ENCODE data around the gene KIF16B.
"Not testable (repeated sequence)": the region's sequence is repeated elsewhere in the genome, so short reads cannot be mapped to it uniquely, and the experiment has no call there.

The KIF16B gene

GRCh38 chr20:16573001-16573965, at the start of gene KIF16B:
Gene KIF16B (minus strand): TSS chr20:16573448. CDS start chr20:16573275, 173 bp downstream.
- DNase-seq, result peak; percentile 47

DNA sequence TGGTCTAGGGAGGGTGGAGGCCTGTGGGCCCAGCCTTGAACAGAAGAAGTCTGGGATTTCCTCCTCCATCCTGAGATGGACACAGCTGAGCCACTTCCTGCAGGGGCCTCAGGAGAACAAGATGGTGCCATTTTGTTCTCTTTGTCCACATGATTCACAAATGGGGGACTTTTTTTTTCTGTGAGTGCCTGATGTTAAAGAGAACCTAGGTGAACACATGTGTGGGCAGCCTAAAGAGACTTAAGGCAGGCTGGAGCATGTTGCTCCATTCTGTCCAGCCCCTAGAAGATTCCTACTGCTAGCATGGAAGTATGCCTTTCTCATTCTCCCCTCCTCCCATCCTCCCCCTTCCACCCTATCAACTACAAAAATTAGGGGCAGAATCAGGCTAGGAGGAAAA, 49.3 kb upstream of the KIF16B start:
- no peak for DNase-seq

DNA sequence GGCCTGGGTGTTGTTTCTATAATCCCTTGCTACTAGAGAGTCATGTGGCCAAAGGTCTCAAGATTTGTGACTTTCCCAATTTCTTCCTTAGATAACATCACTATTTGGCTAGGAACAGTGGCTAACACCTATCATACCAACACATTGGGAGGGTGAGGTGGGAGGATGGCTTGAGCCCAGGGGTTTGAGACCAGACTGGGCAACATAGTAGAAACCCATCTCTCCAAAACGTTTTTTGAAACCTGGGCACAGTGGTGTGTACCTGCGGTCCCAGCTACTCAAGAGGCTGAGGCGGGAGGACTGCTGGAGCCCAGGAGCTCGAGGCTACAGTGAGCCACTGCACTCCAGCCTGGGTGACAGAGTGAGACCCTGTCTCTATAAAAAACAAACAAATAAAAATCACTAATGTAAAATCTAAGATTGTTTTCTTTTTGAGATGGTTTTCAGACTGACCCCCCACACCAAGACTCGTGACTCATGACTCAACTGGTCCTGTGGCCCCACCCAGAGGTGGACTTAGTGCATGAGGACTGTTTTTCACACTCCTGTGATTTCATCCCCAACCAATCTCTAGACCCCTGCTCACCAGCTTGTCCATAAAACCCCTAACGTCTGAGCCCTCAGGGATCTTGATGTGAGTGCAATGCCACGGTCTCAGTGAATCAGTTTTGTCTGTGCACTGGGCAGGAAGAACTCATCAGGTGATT, 48.3 kb upstream of the KIF16B start:
- DNase-seq, result no peak

DNA sequence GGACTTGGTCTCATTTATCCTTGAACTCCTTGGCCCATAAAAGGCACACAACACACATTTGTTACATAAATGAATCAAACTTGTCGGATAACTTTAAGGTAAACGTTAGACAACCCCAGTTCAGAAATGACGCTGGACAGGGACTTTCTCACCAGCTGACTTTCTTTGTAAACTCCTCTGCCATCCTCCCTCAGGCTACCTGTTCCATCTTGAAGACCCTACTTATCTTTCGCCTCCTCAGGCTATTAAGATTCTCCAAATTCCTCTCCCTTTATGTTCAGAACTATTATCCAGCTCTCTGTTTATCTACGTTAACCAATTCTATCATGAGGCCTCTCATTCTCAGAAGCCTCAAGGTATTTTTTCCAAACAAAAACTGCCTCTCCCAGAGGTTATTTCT, 47.7 kb upstream of the KIF16B start:
- DNase-seq, result no peak

GRCh38 chr20:16619953-16620352, 46.7 kb upstream of the KIF16B start:
- DNase-seq, result no peak

DNA sequence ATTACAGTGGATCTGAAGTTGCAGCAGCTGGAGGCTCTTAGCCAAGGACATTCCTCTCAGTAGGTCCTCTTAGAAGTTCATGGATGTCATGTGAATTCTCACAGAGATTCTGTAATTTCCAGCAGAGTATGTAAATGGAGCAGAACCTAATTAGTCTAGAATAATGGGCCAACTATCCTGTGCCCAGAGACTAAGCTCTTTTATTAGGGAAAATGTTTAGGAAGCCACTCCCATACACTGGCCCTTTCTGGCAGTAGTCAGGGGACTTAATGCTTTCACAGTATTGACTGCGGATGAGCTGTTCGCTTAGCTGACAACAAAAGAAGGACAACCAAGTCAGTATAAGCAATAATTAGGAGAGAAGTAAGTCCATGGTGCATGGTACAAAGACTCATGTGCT, 43.8 kb upstream of the KIF16B start:
- DNase-seq, result no peak

- no peak for DNase-seq
Measured at GRCh38 chr20:16616317-16616716, 43.1 kb upstream of the KIF16B start.

DNA sequence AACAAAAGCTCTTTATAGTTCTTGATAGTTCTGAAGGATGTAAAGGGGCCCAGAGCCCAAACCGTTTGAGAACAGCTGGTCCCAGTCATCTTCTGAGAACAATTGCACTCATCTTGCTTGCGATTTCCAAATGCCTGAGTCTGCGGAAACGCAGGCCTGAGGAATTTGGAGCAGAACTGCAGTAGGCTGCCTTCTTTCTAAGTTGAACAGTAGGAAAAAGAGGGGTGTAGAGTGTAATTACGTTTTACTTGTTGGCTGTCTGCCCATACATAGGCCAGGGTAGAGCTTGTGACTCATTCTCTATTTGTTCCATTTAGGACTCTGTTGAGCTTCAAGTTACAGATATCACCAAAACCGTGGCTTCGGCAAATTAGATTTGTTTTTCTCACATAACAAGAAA, 42.0 kb upstream of the KIF16B start:
- DNase-seq, result no peak

DNA sequence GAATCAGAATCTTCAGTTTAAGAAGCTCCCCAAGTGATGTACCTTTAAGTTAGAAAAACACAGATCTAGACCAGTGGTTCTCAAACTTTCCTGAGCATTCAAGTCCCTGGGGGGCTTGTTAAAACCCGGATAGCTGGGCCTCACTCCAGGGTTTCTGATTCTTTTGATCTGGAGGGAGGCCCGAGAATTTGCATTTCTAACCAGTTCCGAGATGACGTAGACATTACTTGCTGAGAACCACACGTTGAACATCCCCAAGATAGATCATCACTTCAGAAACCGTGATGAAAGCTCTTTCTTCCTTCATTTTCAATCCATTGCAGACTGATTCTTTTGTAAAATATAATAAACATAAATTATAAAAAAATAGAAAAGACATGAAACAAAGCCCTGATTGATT, 40.7 kb upstream of the KIF16B start:
- DNase-seq, result no peak

- no peak for DNase-seq
Measured at GRCh38 chr20:16612706-16613105, 39.5 kb upstream of the KIF16B start.

GRCh38 chr20:16611817-16612216, 38.6 kb upstream of the KIF16B start:
- no peak for DNase-seq

- no peak for DNase-seq
Measured at GRCh38 chr20:16609066-16609465, 35.8 kb upstream of the KIF16B start.

DNA sequence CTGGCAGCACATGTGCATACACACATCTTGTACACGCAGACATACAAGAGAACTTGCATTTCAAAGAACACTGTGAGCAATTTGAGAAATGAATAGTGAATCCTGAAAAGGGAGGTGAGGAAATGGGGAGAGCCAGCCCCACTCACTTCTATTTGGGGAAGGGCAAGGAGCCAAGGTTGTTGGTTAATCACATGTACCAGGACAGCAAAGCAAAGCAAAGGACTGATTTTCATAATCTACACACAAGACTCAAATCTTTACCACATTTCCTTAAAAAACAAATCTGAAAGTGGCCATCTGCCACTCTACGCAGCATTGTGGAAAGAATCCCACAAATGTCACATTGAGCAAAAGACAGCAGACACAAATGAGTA, 35.0 kb upstream of the KIF16B start:
- no peak for DNase-seq

DNA sequence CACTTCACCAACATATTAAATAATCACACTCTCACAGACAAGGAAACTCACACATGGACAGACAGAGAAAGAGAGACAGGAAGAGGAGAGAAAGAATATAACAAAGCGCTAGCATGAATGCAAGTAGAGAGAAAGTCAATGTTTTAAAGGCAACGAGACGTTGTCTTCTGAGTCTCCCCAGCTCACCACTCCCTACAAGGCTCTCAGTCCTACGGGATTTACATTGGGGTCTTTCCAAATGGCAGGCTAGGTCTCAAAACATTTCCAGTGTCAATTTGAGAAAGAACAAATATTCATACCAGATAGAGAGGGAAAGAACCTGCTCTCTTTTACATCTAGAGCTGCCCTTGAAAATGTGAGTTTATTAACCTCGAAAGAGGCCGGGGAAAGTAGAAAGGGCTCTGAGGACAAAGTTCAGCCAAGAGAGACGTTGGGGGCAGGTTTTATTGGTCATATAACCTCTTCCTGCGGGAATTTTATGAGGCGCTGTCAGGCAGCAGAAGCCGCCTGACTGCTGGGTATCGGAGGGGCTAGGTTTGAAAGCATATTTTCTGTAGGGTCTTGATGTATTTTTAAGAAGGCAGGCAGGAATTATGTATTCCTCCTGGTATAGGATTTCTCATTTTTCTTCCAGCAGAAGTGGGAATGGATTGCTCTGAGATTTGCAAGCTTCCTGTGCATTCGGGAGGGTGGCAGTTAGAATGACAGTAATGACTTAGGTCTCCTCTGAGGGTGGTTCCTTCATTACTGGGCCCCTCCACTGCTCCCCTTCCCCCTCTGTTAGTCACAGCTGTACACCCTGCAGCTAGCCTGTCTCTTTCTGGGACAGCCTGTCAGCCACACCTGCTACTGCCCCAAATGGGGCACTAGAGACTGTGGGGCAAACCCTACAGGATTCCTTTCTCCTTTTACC, 34.4 kb upstream of the KIF16B start:
- DNase-seq, result no peak

- DNase-seq, result no peak
Measured at GRCh38 chr20:16606468-16607070, 33.3 kb upstream of the KIF16B start.

- DNase-seq, result no peak
Measured at GRCh38 chr20:16601047-16601446, 27.8 kb upstream of the KIF16B start.

- DNase-seq, result no peak
Measured at GRCh38 chr20:16599257-16599656, 26.0 kb upstream of the KIF16B start.

- no peak for DNase-seq
Measured at GRCh38 chr20:16596991-16597390, 23.7 kb upstream of the KIF16B start.

DNA sequence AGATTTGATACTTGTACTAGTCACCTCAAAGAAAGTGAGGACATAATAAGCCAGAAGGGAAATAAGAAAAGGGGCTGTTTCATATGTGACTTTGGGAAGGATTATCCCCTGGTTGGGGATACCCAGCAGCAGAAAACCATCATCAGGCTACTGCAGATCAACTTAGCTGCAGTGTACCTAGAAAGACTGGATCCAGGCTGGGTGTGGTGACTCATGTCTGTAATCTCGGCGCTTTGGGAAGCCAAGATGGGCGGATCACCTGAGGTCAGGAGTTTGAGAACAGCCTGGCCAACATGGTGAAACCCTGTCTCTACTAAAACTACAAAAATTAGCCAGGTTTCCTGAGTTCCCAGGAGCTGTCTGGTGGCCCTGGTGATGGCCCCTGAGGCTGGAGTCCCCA, 23.2 kb upstream of the KIF16B start:
- DNase-seq, result not testable (repeated sequence)

DNA sequence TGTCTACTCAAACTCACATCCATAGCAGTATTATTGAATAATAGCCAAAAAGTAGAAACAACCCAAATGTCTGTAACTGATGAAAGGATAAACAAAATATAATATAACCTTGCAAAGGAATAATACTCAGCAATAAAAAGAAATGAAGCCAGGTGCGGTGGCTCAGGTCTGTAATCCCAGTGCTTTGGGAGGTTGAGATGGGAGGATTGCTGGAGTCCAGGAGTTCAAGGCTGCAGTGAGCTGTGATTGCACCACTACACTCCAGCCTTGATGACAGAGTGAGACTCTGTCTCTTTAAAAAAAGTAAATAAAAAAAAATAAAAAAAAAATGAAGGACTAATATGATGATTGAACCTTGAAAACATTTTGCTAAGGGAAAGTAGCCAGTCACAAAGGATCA, 22.1 kb upstream of the KIF16B start:
- DNase-seq, result no peak

- DNase-seq, result no peak
Measured at GRCh38 chr20:16590041-16590633, 16.9 kb upstream of the KIF16B start.

DNA sequence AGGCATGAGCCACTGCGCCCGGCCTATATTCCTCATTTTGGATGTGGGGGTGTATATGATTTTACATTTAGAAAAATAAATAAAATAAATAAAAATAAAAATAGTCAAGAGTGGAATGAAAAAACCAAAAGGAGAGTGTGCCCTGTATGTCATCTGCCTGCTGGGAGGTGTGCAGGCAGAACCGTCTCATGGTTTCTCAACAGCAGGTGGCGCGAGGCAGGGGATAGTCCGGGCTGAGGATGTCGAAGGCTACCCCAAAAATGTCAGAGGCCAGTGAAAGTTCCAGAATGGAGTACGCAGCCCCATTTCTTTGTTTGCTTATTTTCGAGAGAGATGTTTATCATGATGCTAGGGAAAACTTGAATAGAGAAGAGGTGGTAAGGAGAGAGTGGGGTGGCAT, 16.4 kb upstream of the KIF16B start:
- no peak for DNase-seq

Measured in DMS79 treated with DMSO at 0.1 percent for 48 hours (cell line).